ENCODE data around the gene KCNC1.

The KCNC1 gene

GRCh38 chr11:17771841-17772401 lies 37.3 kb downstream of the KCNC1 start:
- no peak overlapping the region for H3K4me3 ChIP-seq (ENCODE audit: low read depth, low read length)

- H3K4me3 ChIP-seq (ENCODE audit: low read depth, low read length) = no peak overlapping the region
Measured at GRCh38 chr11:17772704-17773600, 38.4 kb downstream of the KCNC1 start.

DNA sequence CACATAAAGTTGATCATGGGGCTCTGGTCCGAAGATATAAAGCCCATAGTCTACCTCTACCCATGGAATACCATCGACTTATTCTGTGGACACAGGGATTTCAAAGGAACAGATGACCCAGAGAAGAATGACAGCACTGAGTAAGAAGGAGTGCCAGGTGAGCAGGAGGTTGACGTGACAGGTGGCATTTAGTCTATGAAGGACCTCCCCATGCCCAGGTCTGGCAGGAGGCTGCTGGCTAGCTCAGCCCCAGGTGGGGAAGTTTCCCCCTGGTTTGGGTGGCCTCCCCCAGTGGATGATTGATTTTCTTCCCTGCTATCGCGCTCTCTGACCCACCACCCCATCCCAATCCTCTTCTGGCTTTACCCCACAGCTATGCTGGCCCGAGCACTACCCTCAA lies 39.1 kb downstream of the KCNC1 start:
- H3K4me3 ChIP-seq (ENCODE audit: low read depth, low read length) = no peak overlapping the region

GRCh38 chr11:17774232-17775034 lies 39.9 kb downstream of the KCNC1 start:
- H3K4me3 ChIP-seq (ENCODE audit: low read depth, low read length) = no peak overlapping the region

DNA sequence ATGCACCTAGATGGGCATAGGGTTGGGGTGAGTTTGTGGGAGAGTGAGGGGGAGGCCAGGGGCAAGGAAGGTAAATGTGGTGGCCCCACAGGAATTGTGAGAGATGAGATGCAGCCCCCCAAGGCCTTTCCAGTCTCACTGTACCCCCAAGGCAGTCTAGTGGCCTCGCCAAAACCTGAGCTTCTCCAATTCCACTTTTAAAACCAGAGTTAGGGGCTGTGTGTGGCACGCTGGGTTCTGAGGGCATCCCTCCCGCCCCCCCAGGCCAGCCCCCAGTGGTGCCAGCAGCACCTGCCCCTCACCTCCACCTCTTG lies 40.4 kb downstream of the KCNC1 start:
- no peak overlapping the region for H3K4me3 ChIP-seq (ENCODE audit: low read depth, low read length)

DNA sequence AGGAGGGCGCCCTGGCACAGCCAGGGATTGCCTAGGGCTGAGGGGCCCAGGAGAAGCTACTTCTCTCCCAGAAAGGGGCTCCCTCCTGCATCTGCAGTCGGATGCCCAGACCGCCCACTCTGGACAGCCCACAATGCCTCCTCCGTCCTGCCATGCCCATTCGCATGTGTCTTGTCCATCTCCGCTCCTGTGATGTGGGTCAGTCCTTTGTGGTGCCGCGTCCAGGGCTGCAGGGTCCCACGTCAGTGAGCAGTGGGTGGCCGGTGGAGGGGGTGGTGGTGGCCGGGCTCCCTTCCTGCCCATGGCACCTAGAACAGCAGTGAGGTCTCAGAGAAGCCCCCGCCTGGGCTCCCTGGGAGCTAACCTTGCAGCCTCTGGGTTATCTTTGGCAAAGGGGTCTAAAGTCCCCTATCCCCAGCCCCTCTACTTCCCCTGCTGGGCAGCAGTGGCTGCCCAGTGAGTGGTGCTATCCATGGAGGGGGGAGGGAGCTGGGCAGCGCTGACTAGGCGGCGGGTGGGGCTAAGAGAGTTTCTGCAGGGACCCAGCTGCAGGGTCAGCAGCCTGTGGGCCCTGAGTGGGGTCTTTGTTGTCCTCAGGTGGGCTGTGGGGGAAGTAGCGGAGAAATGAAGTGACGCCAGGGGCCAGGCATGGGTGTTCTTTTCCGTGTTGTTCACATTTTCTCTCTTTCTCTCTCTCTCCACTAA lies 41.1 kb downstream of the KCNC1 start:
- H3K4me3 ChIP-seq (ENCODE audit: low read depth, low read length) = no peak overlapping the region

GRCh38 chr11:17776212-17776875 lies 41.8 kb downstream of the KCNC1 start:
- H3K4me3 ChIP-seq (ENCODE audit: low read depth, low read length) = no peak overlapping the region

DNA sequence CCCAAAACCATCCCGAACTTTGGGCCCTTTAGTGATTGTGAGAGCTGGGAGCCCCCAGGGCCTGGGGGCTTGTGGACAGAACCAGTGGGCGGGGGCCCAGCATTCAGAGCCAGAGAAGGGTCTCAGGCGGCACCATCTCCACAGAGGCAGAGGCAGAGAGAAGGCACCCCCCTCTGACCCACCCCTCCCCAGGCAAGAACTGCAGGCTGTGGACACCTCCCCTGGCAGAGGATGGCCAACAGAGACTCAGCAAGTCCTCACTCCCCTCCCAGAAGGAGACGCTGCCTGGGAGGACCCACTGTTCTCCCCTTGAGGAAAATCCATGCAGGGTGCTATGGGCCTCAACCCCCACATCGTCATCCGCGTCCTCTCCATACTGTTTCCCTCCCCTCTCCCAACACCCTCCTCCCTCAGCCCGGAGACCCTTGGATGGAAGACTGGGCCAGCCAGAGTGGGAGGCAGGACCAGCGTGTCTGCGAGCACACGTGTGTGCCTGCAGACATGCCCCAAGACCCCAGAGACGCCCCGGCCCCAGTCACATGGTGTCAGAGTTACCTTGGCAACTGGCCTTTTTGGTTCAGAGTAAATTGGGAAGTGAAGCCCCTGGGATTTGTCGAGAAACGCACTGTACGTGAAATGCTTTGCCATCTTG lies 42.6 kb downstream of the KCNC1 start:
- no peak overlapping the region for H3K4me3 ChIP-seq (ENCODE audit: low read depth, low read length)

GRCh38 chr11:17777738-17778091 lies 43.1 kb downstream of the KCNC1 start:
- H3K4me3 ChIP-seq (ENCODE audit: low read depth, low read length) = no peak overlapping the region

DNA sequence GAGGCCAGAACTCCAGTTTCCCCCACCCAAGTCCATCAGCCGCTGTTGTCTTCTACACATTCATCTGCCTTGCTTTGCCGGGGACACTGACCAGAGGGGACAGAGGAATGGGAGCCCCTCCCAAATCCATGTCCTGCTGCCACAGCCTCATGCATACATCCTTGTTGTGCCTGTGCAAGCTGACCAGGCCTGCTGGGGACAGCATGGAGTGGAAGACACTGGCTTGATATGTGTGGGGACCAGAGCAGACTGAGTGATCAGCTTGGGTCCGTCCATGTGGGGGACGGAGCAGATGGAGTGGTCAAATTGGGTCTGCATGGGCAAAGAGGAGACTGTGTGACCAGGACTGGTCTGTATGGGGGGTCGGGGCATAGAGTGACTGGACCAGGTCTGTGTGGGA lies 43.8 kb downstream of the KCNC1 start:
- no peak overlapping the region for H3K4me3 ChIP-seq (ENCODE audit: low read depth, low read length)

GRCh38 chr11:17778956-17779860 lies 44.6 kb downstream of the KCNC1 start:
- no peak overlapping the region for H3K4me3 ChIP-seq (ENCODE audit: low read depth, low read length)

GRCh38 chr11:17779861-17780594 lies 45.4 kb downstream of the KCNC1 start:
- no peak overlapping the region for H3K4me3 ChIP-seq (ENCODE audit: low read depth, low read length)

- no peak overlapping the region for H3K4me3 ChIP-seq (ENCODE audit: low read depth, low read length)
Measured at GRCh38 chr11:17780668-17781067, 46.1 kb downstream of the KCNC1 start.

- no peak overlapping the region for H3K4me3 ChIP-seq (ENCODE audit: low read depth, low read length)
Measured at GRCh38 chr11:17781221-17781620, 46.6 kb downstream of the KCNC1 start.

DNA sequence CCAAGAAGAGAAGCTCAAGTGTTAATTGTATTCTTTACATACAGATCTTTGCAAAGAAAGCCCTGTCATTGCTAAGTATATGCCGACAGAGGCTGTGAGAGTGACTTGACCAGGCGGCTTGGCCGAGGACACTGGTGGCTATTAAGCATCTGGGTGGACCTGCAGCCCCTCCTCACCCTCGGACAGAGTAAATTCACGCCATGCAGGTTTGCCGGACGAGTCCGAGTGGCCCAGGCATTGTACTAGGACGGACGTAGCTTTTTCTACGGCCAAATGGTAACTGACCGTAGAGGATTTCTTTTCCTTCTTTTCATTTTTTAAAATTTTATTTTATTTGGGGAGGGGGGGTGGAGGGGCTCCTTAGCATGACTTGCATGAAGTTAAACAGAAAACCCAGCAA lies 47.0 kb downstream of the KCNC1 start:
- H3K4me3 ChIP-seq (ENCODE audit: low read depth, low read length) = no peak overlapping the region

GRCh38 chr11:17782145-17782544 lies 47.6 kb downstream of the KCNC1 start:
- no peak overlapping the region for H3K4me3 ChIP-seq (ENCODE audit: low read depth, low read length)

DNA sequence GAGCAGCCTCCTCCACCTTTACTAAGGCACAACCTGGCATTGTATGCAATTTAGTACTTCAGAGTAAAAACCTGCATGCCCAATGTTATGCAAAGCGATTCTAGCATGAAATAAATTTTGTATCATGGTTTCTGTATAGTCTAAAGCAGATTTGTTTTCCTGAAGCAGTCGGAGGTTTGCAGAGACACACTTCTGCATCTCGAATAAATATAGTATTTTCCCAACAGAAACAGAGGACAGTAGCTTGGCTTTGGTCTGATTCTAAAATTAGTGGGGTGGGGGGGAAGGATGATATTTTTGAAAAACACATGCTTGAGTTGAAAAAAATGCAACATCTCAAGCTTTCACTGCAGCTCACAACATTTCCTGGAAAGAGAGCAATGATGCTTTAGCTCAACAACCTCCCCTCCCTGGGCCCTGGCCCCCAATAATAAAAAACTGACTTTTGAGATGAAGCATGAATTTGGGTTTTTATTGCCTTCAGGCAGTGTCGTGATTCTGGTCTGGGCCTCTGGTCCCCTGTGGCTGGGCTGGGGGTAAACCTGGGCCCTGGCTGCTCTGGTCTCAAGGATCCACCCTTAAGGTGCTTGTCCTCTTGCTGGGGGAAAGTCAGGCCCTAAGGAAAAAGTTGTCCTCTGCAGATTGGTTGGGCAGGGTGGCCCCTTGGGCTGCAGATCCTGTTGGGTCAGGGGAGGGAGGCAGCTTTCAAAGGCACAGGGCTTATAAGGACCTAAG lies 48.2 kb downstream of the KCNC1 start:
- no peak overlapping the region for H3K4me3 ChIP-seq (ENCODE audit: low read depth, low read length)

DNA sequence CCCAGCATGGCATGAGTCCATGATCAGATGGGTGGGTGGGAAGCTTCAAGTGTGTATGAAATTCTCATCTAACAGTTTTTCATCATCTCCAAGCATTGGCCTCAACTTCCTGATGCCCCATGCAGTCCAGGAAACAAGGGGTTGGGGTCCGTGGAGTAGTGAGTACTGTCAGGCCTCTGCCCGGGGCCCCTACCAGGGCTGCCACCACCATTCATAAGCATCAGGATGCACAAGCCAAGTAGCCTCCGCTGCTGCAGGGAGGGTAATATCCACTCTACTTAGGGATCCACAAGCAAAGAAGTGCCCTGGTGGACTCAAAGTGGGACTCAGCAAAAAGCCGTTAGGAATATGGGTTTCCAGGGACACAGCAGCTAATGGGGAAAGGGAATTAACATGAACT lies 49.3 kb downstream of the KCNC1 start:
- H3K4me3 ChIP-seq (ENCODE audit: low read depth, low read length) = no peak overlapping the region
